Esophagus squamous epithelium (tissue), 4 donors: Measurements from ENCODE around the gene ATG10.

Experiments used
- POLR2A ChIP-seq, 4 donors: fragments of 450-650 bp; IDR thresholded peaks; one replicate each; pipeline ENCODE4 v1.6.1; 2017; ENCODE audit warnings: antibody characterized with exemption in 4 of 4, mild to moderate bottlenecking in 4 of 4, moderate library complexity in 3 of 4
- TF ChIP-seq, protein P1 (sequence below), 6 experiments: fragments of 450-650 bp in 4 of 6; fragments of 200-600 bp in 2 of 6; sonication (generic) in 2 of 6; IDR thresholded peaks; one replicate each; pipeline ENCODE4 v1.5.1; 2016 to 2019; ENCODE audit warnings: antibody characterized with exemption in 6 of 6, mild to moderate bottlenecking in 4 of 6, moderate library complexity in 4 of 6

DNA sequence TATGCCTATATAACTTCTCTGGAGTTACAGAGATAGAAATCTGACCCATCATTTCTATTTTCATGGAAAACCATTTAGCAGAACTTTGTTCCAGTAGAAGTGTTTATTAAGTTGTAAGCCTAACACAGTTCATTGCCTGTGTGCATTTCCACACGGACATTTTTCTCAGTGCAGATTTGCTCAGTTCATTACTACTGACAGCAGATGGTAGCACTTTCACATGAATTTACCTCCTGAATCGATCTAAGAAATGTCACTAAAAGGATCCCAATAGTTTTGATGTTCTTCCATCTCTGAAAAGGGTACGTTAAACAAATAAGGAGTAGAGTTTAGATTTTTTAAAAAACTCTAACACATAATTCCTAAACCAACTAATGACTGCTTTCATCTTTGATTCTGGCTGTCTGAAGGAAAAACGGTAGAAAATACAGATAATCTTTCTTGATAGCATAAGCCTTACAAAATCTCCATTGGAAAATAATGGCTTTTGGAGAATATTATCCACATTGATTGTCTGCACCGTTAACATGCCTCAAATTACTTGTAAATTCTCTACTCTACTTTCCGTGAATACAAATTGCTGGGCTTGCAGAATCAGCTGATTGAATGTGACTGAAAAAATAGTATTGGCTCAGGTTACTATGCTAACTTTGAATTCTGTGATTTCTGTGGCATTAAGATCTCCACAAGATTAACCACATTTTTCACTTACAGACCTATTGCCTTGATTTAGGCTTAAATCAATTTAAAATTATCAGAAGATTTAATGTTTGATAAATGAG is 273.2 kb downstream of the ATG10 start:
- TF ChIP-seq, protein P1, sequence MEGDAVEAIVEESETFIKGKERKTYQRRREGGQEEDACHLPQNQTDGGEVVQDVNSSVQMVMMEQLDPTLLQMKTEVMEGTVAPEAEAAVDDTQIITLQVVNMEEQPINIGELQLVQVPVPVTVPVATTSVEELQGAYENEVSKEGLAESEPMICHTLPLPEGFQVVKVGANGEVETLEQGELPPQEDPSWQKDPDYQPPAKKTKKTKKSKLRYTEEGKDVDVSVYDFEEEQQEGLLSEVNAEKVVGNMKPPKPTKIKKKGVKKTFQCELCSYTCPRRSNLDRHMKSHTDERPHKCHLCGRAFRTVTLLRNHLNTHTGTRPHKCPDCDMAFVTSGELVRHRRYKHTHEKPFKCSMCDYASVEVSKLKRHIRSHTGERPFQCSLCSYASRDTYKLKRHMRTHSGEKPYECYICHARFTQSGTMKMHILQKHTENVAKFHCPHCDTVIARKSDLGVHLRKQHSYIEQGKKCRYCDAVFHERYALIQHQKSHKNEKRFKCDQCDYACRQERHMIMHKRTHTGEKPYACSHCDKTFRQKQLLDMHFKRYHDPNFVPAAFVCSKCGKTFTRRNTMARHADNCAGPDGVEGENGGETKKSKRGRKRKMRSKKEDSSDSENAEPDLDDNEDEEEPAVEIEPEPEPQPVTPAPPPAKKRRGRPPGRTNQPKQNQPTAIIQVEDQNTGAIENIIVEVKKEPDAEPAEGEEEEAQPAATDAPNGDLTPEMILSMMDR (IDR thresholded peaks at IDR 0.05): no peak
- no peak for TF ChIP-seq POLR2A (IDR thresholded peaks at IDR 0.05)
